Adipocyte (in vitro differentiated cells): ENCODE results near the gene RPSA.
"Not testable (repeated sequence)": the region's sequence is repeated elsewhere in the genome, so short reads cannot be mapped to it uniquely, and the experiment has no call there.

Experiments used
- DNase-seq: peaks from one replicate; pipeline ENCODE4 v3.0.0-alpha.2; 2015; ENCODE audit warnings: low read depth
- H3K27me3 ChIP-seq: replicated peaks from 2 replicates; pipeline ENCODE4 v1.7.0; 2013; ENCODE audit warnings: mild to moderate bottlenecking, low read length, moderate library complexity; ENCODE audit not compliant: control insufficient read depth, insufficient read depth
- H3K36me3 ChIP-seq: 2 replicates; pipeline ENCODE4 v1.7.0; 2013; ENCODE audit warnings: low read length, mild to moderate bottlenecking, moderate library complexity; ENCODE audit not compliant: control insufficient read depth, insufficient read depth, severe bottlenecking
- H3K4me1 ChIP-seq: 2 replicates; pipeline ENCODE4 v1.7.0; 2013; ENCODE audit warnings: mild to moderate bottlenecking, low read length, moderate library complexity; ENCODE audit not compliant: control insufficient read depth, insufficient read depth
- H3K4me3 ChIP-seq: 2 replicates; pipeline ENCODE4 v1.7.0; 2013; ENCODE audit warnings: mild to moderate bottlenecking, low read length, moderate library complexity
- H3K9ac ChIP-seq: 2 replicates; pipeline ENCODE4 v1.7.0; 2013; ENCODE audit warnings: mild to moderate bottlenecking, low read length, moderate library complexity
- H3K9me3 ChIP-seq: 2 replicates; pipeline ENCODE4 v1.7.0; 2013; ENCODE audit warnings: mild to moderate bottlenecking, low read length, moderate library complexity; ENCODE audit not compliant: control insufficient read depth

The RPSA gene

GRCh38 chr3:39410893-39411292 is 4.4 kb downstream of the RPSA start:
- H3K9ac ChIP-seq, result peak overlapping the region; percentile 29
- peaks cover 38% of the 10 kb centered on the region for H3K4me1 ChIP-seq
- H3K4me3 ChIP-seq, result no peak overlapping the region
- peaks cover 68% of the 10 kb centered on the region for H3K36me3 ChIP-seq
- DNase-seq, result no peak
- H3K27me3 ChIP-seq, result no peaks in the 10 kb centered on the region
- no peaks in the 10 kb centered on the region for H3K9me3 ChIP-seq

GRCh38 chr3:39412668-39413260 is 6.2 kb downstream of the RPSA start:
- peaks cover 66% of the 10 kb centered on the region for H3K36me3 ChIP-seq
- H3K27me3 ChIP-seq, result no peaks in the 10 kb centered on the region
- no peaks in the 10 kb centered on the region for H3K9me3 ChIP-seq
- H3K9ac ChIP-seq, result peak overlapping the region; percentile 27
- H3K4me3 ChIP-seq, result no peak overlapping the region
- DNase-seq, result no peak
- peaks cover 36% of the 10 kb centered on the region for H3K4me1 ChIP-seq

- H3K27me3 ChIP-seq, result no peaks in the 10 kb centered on the region
- H3K4me1 ChIP-seq, result peaks cover 25% of the 10 kb centered on the region
- H3K4me3 ChIP-seq, result no peak overlapping the region
- peaks cover 56% of the 10 kb centered on the region for H3K36me3 ChIP-seq
- no peak for DNase-seq
- H3K9me3 ChIP-seq, result no peaks in the 10 kb centered on the region
- H3K9ac ChIP-seq, result no peak overlapping the region
These were observed 7.3 kb downstream of the RPSA start for GRCh38 chr3:39413691-39414420.

GRCh38 chr3:39414421-39414907 is 7.9 kb downstream of the RPSA start:
- H3K4me3 ChIP-seq, result no peak overlapping the region
- no peak overlapping the region for H3K9ac ChIP-seq
- no peaks in the 10 kb centered on the region for H3K9me3 ChIP-seq
- DNase-seq, result no peak
- H3K36me3 ChIP-seq, result peaks cover 50% of the 10 kb centered on the region
- H3K4me1 ChIP-seq, result peaks cover 19% of the 10 kb centered on the region
- H3K27me3 ChIP-seq, result no peaks in the 10 kb centered on the region

GRCh38 chr3:39415302-39415701 is 8.8 kb downstream of the RPSA start:
- peaks cover 42% of the 10 kb centered on the region for H3K36me3 ChIP-seq
- not testable (repeated sequence) for H3K27me3 ChIP-seq, H3K9ac ChIP-seq, DNase-seq, H3K4me3 ChIP-seq, H3K9me3 ChIP-seq
- peaks cover 12% of the 10 kb centered on the region for H3K4me1 ChIP-seq

- Histone ChIP-seq H3K9ac (no peak overlapping the region), H3K4me1 (peaks cover 9% of the 10 kb centered on the region), H3K9me3 (no peaks in the 10 kb centered on the region), H3K36me3 (peaks cover 35% of the 10 kb centered on the region), H3K4me3 (no peak overlapping the region), H3K27me3 (no peaks in the 10 kb centered on the region)
- DNase-seq, result no peak
These were observed 9.5 kb downstream of the RPSA start for GRCh38 chr3:39415983-39416382.

GRCh38 chr3:39416998-39417397 is 10.5 kb downstream of the RPSA start:
- H3K9me3 ChIP-seq, H3K4me1 ChIP-seq: not testable (repeated sequence)
- H3K36me3 ChIP-seq, result peaks cover 25% of the 10 kb centered on the region

GRCh38 chr3:39418556-39419225 is 12.2 kb downstream of the RPSA start:
- not testable (repeated sequence) for H3K4me3 ChIP-seq, H3K9me3 ChIP-seq, H3K4me1 ChIP-seq, H3K27me3 ChIP-seq, H3K9ac ChIP-seq, DNase-seq, H3K36me3 ChIP-seq

More at GRCh38 chr3:39416998-39417397, 10.5 kb downstream of the RPSA start:
- H3K9ac ChIP-seq, H3K4me3 ChIP-seq, DNase-seq, H3K27me3 ChIP-seq: not testable (repeated sequence)

- no peaks in the 10 kb centered on the region for H3K4me1 ChIP-seq
- H3K27me3 ChIP-seq, result no peaks in the 10 kb centered on the region
- no peak overlapping the region for H3K9ac ChIP-seq
- no peak for DNase-seq
- H3K9me3 ChIP-seq, result no peaks in the 10 kb centered on the region
- no peak overlapping the region for H3K4me3 ChIP-seq
- H3K36me3 ChIP-seq, result no peaks in the 10 kb centered on the region
These were observed 13.3 kb downstream of the RPSA start for GRCh38 chr3:39419742-39420315.

GRCh38 chr3:39420543-39420942 is 14.0 kb downstream of the RPSA start:
- no peak overlapping the region for H3K9ac ChIP-seq
- H3K4me1 ChIP-seq, result no peaks in the 10 kb centered on the region
- H3K27me3 ChIP-seq, result no peaks in the 10 kb centered on the region
- H3K9me3 ChIP-seq, result no peaks in the 10 kb centered on the region
- H3K4me3 ChIP-seq, result no peak overlapping the region
- H3K36me3 ChIP-seq, result no peaks in the 10 kb centered on the region
- no peak for DNase-seq

GRCh38 chr3:39423436-39423970 is 17.0 kb downstream of the RPSA start:
- no peaks in the 10 kb centered on the region for H3K27me3 ChIP-seq
- H3K9me3 ChIP-seq, result no peaks in the 10 kb centered on the region

More at GRCh38 chr3:39423436-39423970, 17.0 kb downstream of the RPSA start:
- Histone ChIP-seq H3K36me3 (no peaks in the 10 kb centered on the region), H3K9ac (no peak overlapping the region), H3K4me1 (no peaks in the 10 kb centered on the region), H3K4me3 (no peak overlapping the region)
- no peak for DNase-seq
